K562 (cell line): ENCODE results near the gene CD96. TPM values are rescaled to one million over a fixed set of nuclear protein-coding genes. Genes with fewer than 3 reads are reported as not detected.

Experiments used
- ATAC-seq: fragments of 200-7000 bp; cut with Tn5 transposase; 3 replicates; pipeline ENCODE4 v1.9.1; 2020; ENCODE audit warnings: moderate library complexity
- BruUV-seq: library from RNA; stranded (reverse); fragments of 400-500 nt; replicated peaks from 2 replicates; lab custom pipeline; 2021; lab: Mats Ljungman, UMichigan
- CTCF ChIA-PET: fragments of 300-600 bp; formaldehyde crosslinking; extraction: SDS; loops from one replicate; lab custom pipeline; 2021; ENCODE audit warnings: low intra/inter-chr PET ratio; lab: Yijun Ruan, JAX
- POLR2A ChIA-PET: fragments of 300-600, 350-650 bp; sonication (Branson Sonifier 250); formaldehyde crosslinking; extraction: SDS; loops from one replicate; lab custom pipeline; 2021; ENCODE audit warnings: antibody characterized with exemption, inconsistent platforms; lab: Yijun Ruan, JAX
- DNase-seq, 4 experiments: peaks; one replicate each; pipeline versions ENCODE4 v3.0.0 to v3.0.0-alpha.2; 2011 to 2018; ENCODE audit warnings: low spot score in 3 of 4, mixed read lengths in 3 of 4; ENCODE audit errors: extremely low read depth in 1 of 4
- FAIRE-seq: peaks from 2 replicates; lab custom pipeline; 2011; peaks lifted over from hg19 to GRCh38; lab: Jason Lieb, UNC
- H2AFZ ChIP-seq: 2 replicates; pipeline ENCODE4 v1.6.0; 2011; ENCODE audit warnings: low read depth, low read length, control low read depth, inconsistent platforms
- H3K27ac ChIP-seq: fragments of 200-600 bp; 3 replicates; pipeline ENCODE4 v1.8.0; 2011; ENCODE audit warnings: low read depth, mild to moderate bottlenecking, control low read depth, inconsistent platforms, low read length, moderate library complexity, mixed read lengths; ENCODE audit errors: extremely low read depth
- H3K27me3 ChIP-seq, 2 experiments: fragments of 300-600 bp in 1 of 2; 2 replicates in 1 of 2; 3 replicates in 1 of 2; pipeline versions ENCODE4 v1.6.0 to v1.8.0; 2011; ENCODE audit warnings: inconsistent platforms in 2 of 2, low read length in 2 of 2, mild to moderate bottlenecking in 1 of 2, mixed read lengths in 1 of 2, moderate library complexity in 1 of 2; ENCODE audit not compliant: control insufficient read depth in 2 of 2, insufficient read depth in 2 of 2
- H3K36me3 ChIP-seq: fragments of 300-600 bp; 3 replicates; pipeline ENCODE4 v1.8.0; 2011; ENCODE audit warnings: mild to moderate bottlenecking, low read length, inconsistent platforms; ENCODE audit not compliant: control insufficient read depth, insufficient read depth
- H3K4me1 ChIP-seq, 2 experiments: fragments of 200-600 bp in 1 of 2; replicated peaks in 1 of 2; 2 replicates in 1 of 2; 3 replicates in 1 of 2; pipeline versions ENCODE4 v1.5.1 to v1.8.0; 2011; ENCODE audit warnings: inconsistent platforms in 2 of 2, low read length in 2 of 2, mild to moderate bottlenecking in 1 of 2, mixed read lengths in 1 of 2, moderate library complexity in 1 of 2; ENCODE audit not compliant: control insufficient read depth in 2 of 2, insufficient read depth in 2 of 2
- H3K4me2 ChIP-seq: 2 replicates; pipeline ENCODE4 v1.6.1; 2011; ENCODE audit warnings: low read length, control low read depth, inconsistent platforms, mixed read lengths; ENCODE audit not compliant: insufficient read depth
- H3K4me3 ChIP-seq: fragments of 200-600 bp; sonication (generic), shearing (Covaris generic); 2 replicates; pipeline ENCODE4 v1.5.1; 2016; ENCODE audit warnings: control low read depth, inconsistent platforms
- H3K79me2 ChIP-seq: fragments of 200-600 bp; 3 replicates; pipeline ENCODE4 v1.8.0; 2011; ENCODE audit warnings: low read length, inconsistent platforms; ENCODE audit not compliant: control insufficient read depth, insufficient read depth
- H3K9ac ChIP-seq, 2 experiments: 2 replicates each; pipeline versions ENCODE4 v1.6.0 to v1.6.1; 2011; ENCODE audit warnings: low read depth in 2 of 2, low read length in 2 of 2, control low read depth in 1 of 2, inconsistent platforms in 1 of 2, mild to moderate bottlenecking in 1 of 2, mixed read lengths in 1 of 2; ENCODE audit not compliant: insufficient read depth in 1 of 2
- H3K9me1 ChIP-seq: one replicate; pipeline ENCODE4 v1.6.0; 2011; ENCODE audit warnings: inconsistent platforms, mild to moderate bottlenecking, low read length, moderate library complexity; ENCODE audit not compliant: control insufficient read depth, insufficient read depth
- H3K9me3 ChIP-seq: replicated peaks from 2 replicates; pipeline ENCODE4 v1.5.1; 2011; ENCODE audit warnings: low read depth, low read length, inconsistent platforms; ENCODE audit not compliant: control insufficient read depth, insufficient read depth
- H4K20me1 ChIP-seq: replicated peaks from 2 replicates; pipeline ENCODE4 v1.6.1; 2011; ENCODE audit warnings: low read length, inconsistent platforms, mixed read lengths; ENCODE audit not compliant: control insufficient read depth, insufficient read depth
- CBX8 ChIP-seq: fragments of 200-600 bp; sonication (generic); IDR thresholded peaks from 2 replicates; pipeline ENCODE4 v1.6.1; 2012; ENCODE audit warnings: borderline replicate concordance, mixed run types, low read depth, mild to moderate bottlenecking, moderate library complexity, mixed read lengths, low read length, control low read depth, inconsistent platforms; ENCODE audit not compliant: poor library complexity, severe bottlenecking; ENCODE audit errors: extremely low read depth
- CREB1 ChIP-seq, 2 experiments: sonication (generic) in 1 of 2; formaldehyde crosslinking in 1 of 2; IDR thresholded peaks; 2 replicates each; pipeline versions ENCODE4 v1.6.1 to v1.8.0; 2012 to 2022; ENCODE audit warnings: inconsistent platforms in 1 of 2, mild to moderate bottlenecking in 1 of 2, missing genetic modification reagents in 1 of 2, moderate library complexity in 1 of 2
- CTBP1 ChIP-seq: fragments of 450-650 bp; IDR thresholded peaks from 2 replicates; pipeline ENCODE4 v1.6.1; 2016; ENCODE audit warnings: borderline replicate concordance
- EHMT2 ChIP-seq: fragments of 450-650 bp; IDR thresholded peaks from 2 replicates; pipeline ENCODE4 v1.6.1; 2018; ENCODE audit warnings: antibody characterized with exemption
- EP400 ChIP-seq: fragments of 450-650 bp; IDR thresholded peaks from 2 replicates; pipeline ENCODE4 v1.6.1; 2017; ENCODE audit warnings: antibody characterized with exemption, mild to moderate bottlenecking, moderate library complexity
- FOXM1 ChIP-seq, 2 experiments: fragments of 450-650 bp in 1 of 2; sonication (generic) in 1 of 2; formaldehyde crosslinking in 1 of 2; IDR thresholded peaks; 2 replicates each; pipeline versions ENCODE4 v1.6.1 to v1.9.0; 2017 to 2022; ENCODE audit warnings: low read depth in 2 of 2, mild to moderate bottlenecking in 2 of 2, missing genetic modification reagents in 1 of 2, moderate library complexity in 1 of 2
- HDAC8 ChIP-seq: fragments of 450-650 bp; IDR thresholded peaks from 2 replicates; pipeline ENCODE4 v1.6.1; 2016; ENCODE audit warnings: mild to moderate bottlenecking, missing genetic modification characterization, moderate library complexity, missing compliant biosample characterization
- ILK ChIP-seq: fragments of 450-650 bp; IDR thresholded peaks from 2 replicates; pipeline ENCODE4 v1.6.1; 2016; ENCODE audit warnings: missing genetic modification characterization, low read depth, mild to moderate bottlenecking, missing compliant biosample characterization, moderate library complexity, borderline replicate concordance
- NUFIP1 ChIP-seq: fragments of 450-650 bp; IDR thresholded peaks from 2 replicates; pipeline ENCODE4 v1.6.1; 2018; ENCODE audit not compliant: partially characterized antibody
- POLR2G ChIP-seq: fragments of 200-400 bp; formaldehyde crosslinking; IDR thresholded peaks from 2 replicates; pipeline ENCODE4 v1.6.1; 2017; ENCODE audit warnings: low read depth, mild to moderate bottlenecking, antibody characterized with exemption, low read length, moderate library complexity
- SMARCA5 ChIP-seq: fragments of 450-650 bp; IDR thresholded peaks from 2 replicates; pipeline ENCODE4 v1.6.1; 2016
- TCF7 ChIP-seq: sonication (generic); IDR thresholded peaks from 2 replicates; pipeline ENCODE4 v1.6.1; 2016; ENCODE audit warnings: antibody characterized with exemption, borderline replicate concordance
- ZBTB34 ChIP-seq: fragments of 250-450 bp; sonication (Bioruptor Pico); IDR thresholded peaks from 2 replicates; pipeline ENCODE4 v1.8.0; 2021; ENCODE audit warnings: mild to moderate bottlenecking, moderate library complexity
- ZNF134 ChIP-seq: fragments of 250-450 bp; sonication (Bioruptor Pico); conservative IDR thresholded peaks from 2 replicates; pipeline ENCODE4 v1.4.0; 2020
- ZNF197 ChIP-seq: fragments of 200-800 bp; sonication (Bioruptor generic); IDR thresholded peaks from 2 replicates; pipeline ENCODE4 v1.6.1; 2016; ENCODE audit warnings: low read depth, missing genetic modification characterization, missing compliant biosample characterization
- ZNF586 ChIP-seq: fragments of 450-650 bp; formaldehyde crosslinking; conservative IDR thresholded peaks from 2 replicates; pipeline ENCODE4 v1.4.0; 2020; ENCODE audit warnings: mild to moderate bottlenecking, moderate library complexity
- WGBS: fragments of 100-300 bp; shearing (Covaris generic); methylation state at CpG from one replicate; pipeline ENCODE4 v1.1.6; 2016; ENCODE audit warnings: low coverage, mixed read lengths; ENCODE audit not compliant: insufficient coverage; ENCODE audit errors: missing lambda C conversion rate; 5-methylcytosine and 5-hydroxymethylcytosine counted together
- in situ Hi-C: fragments of 300-500 bp; cut with MboI; formaldehyde crosslinking; loops from 4 replicates; pipeline ENCODE4 v1.15.0; 2018; ENCODE audit warnings: inconsistent platforms, mixed read lengths
- intact Hi-C: fragments of 100-400 bp; cut with micrococcal nuclease; formaldehyde crosslinking; loops from 2 replicates; pipeline ENCODE4 v1.14.2; 2022
- polyA plus RNA-seq, 8 experiments: library from polyadenylated mRNA; depleted of rRNA in 4 of 8; stranded (reverse) in 5 of 8; unstranded in 3 of 8; fragments of >200 nt; fragmentation: Nextera tagmentation in 2 of 8; fragmentation: Illumina TruSeq in 1 of 8; extraction: Ambion mirVana in 2 of 8; extraction: Trizol in 1 of 8; gene quantifications; 2 replicates each; pipeline versions ENCODE4 v1.2.1 to v1.2.3, GENCODE V29; 2011 to 2014; ENCODE audit warnings: inconsistent platforms in 1 of 8, missing spikeins in 1 of 8
- total RNA-seq, 7 experiments: library from RNA; depleted of rRNA in 6 of 7; stranded (reverse); fragments of >200 nt in 6 of 7; fragmentation: Illumina TruSeq in 2 of 7; extraction: Trizol in 2 of 7; gene quantifications; 2 replicates each; pipeline versions ENCODE4 v1.2.1 to v1.2.3, GENCODE V29; 2011 to 2021; ENCODE audit warnings: low replicate concordance in 1 of 7
- TF ChIP-seq, protein P1 (sequence below): fragments of 450-650 bp; IDR thresholded peaks from 2 replicates; pipeline ENCODE4 v1.6.1; 2016; ENCODE audit warnings: borderline replicate concordance

The CD96 gene
- total and polyA plus RNA-seq, 9 of the 15 experiments (the other 6 are each of a cell fraction or from before 2014, with no cell fraction given): 0.32 to 5.7 (median 1.2) TPM

GRCh38 chr3:111571282-111571681 is 29.3 kb downstream of the CD96 start:
- in situ Hi-C loops (no loop called here), intact Hi-C loops (no loop called here)
- Histone ChIP-seq H3K9me3 (no peaks in the 10 kb centered on the region), H3K27me3 (no peaks in the 10 kb centered on the region), H4K20me1 (no peaks in the 10 kb centered on the region), H3K9me1 (no peaks in the 10 kb centered on the region), H3K9ac (no peak overlapping the region), H3K4me3 (no peak overlapping the region), H3K79me2 (no peaks in the 10 kb centered on the region), H2AFZ (no peak overlapping the region), H3K4me1 (no peaks in the 10 kb centered on the region), H3K27ac (no peak overlapping the region), H3K4me2 (no peak overlapping the region), H3K36me3 (no peaks in the 10 kb centered on the region)
- DNase-seq (no peak), FAIRE-seq (no peak), ATAC-seq (no peak)
- ChIA-PET CTCF (no interaction called here), POLR2A (no interaction called here)
- WGBS: 8% methylated on average over 1 of the region's 1 CpG
- TF ChIP-seq ILK (tag) (no peak), FOXM1 (IDR thresholded peaks at IDR 0.05; ENCODE audit: low read depth) (no peak), FOXM1 (CRISPR knock-in tag; IDR thresholded peaks at IDR 0.05; ENCODE audit: low read depth) (no peak), CTBP1 (no peak), CREB1 (IDR thresholded peaks at IDR 0.05) (no peak), CREB1 (CRISPR knock-in tag; IDR thresholded peaks at IDR 0.05) (no peak), HDAC8 (no peak), NUFIP1 (no peak), ZNF586 (CRISPR knock-in tag) (no peak), EP400 (no peak), ZNF134 (CRISPR knock-in tag) (no peak), EHMT2 (no peak), ZBTB34 (CRISPR knock-in tag) (no peak), ZNF197 (CRISPR knock-in tag) (no peak), POLR2G (no peak), CBX8 (no peak), SMARCA5 (no peak), TCF7 (no peak)
- TF ChIP-seq, protein P1, sequence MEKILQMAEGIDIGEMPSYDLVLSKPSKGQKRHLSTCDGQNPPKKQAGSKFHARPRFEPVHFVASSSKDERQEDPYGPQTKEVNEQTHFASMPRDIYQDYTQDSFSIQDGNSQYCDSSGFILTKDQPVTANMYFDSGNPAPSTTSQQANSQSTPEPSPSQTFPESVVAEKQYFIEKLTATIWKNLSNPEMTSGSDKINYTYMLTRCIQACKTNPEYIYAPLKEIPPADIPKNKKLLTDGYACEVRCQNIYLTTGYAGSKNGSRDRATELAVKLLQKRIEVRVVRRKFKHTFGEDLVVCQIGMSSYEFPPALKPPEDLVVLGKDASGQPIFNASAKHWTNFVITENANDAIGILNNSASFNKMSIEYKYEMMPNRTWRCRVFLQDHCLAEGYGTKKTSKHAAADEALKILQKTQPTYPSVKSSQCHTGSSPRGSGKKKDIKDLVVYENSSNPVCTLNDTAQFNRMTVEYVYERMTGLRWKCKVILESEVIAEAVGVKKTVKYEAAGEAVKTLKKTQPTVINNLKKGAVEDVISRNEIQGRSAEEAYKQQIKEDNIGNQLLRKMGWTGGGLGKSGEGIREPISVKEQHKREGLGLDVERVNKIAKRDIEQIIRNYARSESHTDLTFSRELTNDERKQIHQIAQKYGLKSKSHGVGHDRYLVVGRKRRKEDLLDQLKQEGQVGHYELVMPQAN: no peak
- BruUV-seq: no TSS peak
